Subcutaneous abdominal adipose tissue (tissue), 5 donors: ENCODE results near the gene ROR2.

ENCODE experiments used
- H3K27ac ChIP-seq: one replicate; pipeline ENCODE4 v1.7.0; 2013; ENCODE audit warnings: low read depth, mild to moderate bottlenecking, inconsistent platforms, low read length, moderate library complexity
- H3K27me3 ChIP-seq, 5 donors: one replicate each; pipeline ENCODE4 v1.7.0; 2013; ENCODE audit warnings: low read length in 5 of 5, inconsistent platforms in 1 of 5; ENCODE audit not compliant: control insufficient read depth in 5 of 5, insufficient read depth in 4 of 5
- H3K36me3 ChIP-seq, 5 donors: one replicate each; pipeline ENCODE4 v1.7.0; 2013; ENCODE audit warnings: low read length in 5 of 5; ENCODE audit not compliant: control insufficient read depth in 5 of 5, insufficient read depth in 5 of 5
- H3K4me1 ChIP-seq, 5 donors: one replicate each; pipeline ENCODE4 v1.7.0; 2013; ENCODE audit warnings: low read length in 5 of 5, mild to moderate bottlenecking in 3 of 5, moderate library complexity in 1 of 5; ENCODE audit not compliant: control insufficient read depth in 5 of 5, insufficient read depth in 5 of 5
- H3K4me3 ChIP-seq, 5 donors: one replicate each; pipeline ENCODE4 v1.7.0; 2013; ENCODE audit warnings: low read length in 5 of 5, low read depth in 1 of 5
- H3K9ac ChIP-seq, 5 donors: one replicate each; pipeline ENCODE4 v1.7.0; 2013; ENCODE audit warnings: low read length in 5 of 5, mild to moderate bottlenecking in 4 of 5, moderate library complexity in 3 of 5
- H3K9me3 ChIP-seq, 5 donors: one replicate each; pipeline ENCODE4 v1.7.0; 2013; ENCODE audit warnings: low read length in 5 of 5; ENCODE audit not compliant: control insufficient read depth in 5 of 5
- donor health status: healthy.
- donor health status: healthy.
- donor health status: healthy.
- donor health status: healthy.
- donor health status: healthy.

Gene ROR2

GRCh38 chr9:91817106-91817492 lies 132.9 kb downstream of the ROR2 start:
- no peak overlapping the region for H3K4me3 ChIP-seq
- no peaks in the 10 kb centered on the region for H3K36me3 ChIP-seq
- peaks cover 0 to 11% (median 8%) of the 10 kb centered on the region in 5 donors for H3K4me1 ChIP-seq
- peaks cover 0 to 5% (median 0%) of the 10 kb centered on the region in 5 donors for H3K27me3 ChIP-seq
- H3K9me3 ChIP-seq = peaks cover 0 to 4% (median 0%) of the 10 kb centered on the region in 5 donors
- no peak overlapping the region for H3K27ac ChIP-seq
- no peak overlapping the region for H3K9ac ChIP-seq

GRCh38 chr9:91816356-91816755 lies 133.7 kb downstream of the ROR2 start:
- H3K36me3 ChIP-seq = no peaks in the 10 kb centered on the region
- H3K27ac ChIP-seq = no peak overlapping the region
- peaks cover 0 to 5% (median 0%) of the 10 kb centered on the region in 5 donors for H3K27me3 ChIP-seq
- no peaks in the 10 kb centered on the region for H3K9me3 ChIP-seq
- no peak overlapping the region for H3K4me3 ChIP-seq
- peaks cover 0 to 11% (median 8%) of the 10 kb centered on the region in 5 donors for H3K4me1 ChIP-seq
- H3K9ac ChIP-seq = no peak overlapping the region

GRCh38 chr9:91815896-91816295 lies 134.1 kb downstream of the ROR2 start:
- Histone ChIP-seq H3K9ac (no peak overlapping the region), H3K36me3 (no peaks in the 10 kb centered on the region), H3K27me3 (peaks cover 0 to 5% (median 0%) of the 10 kb centered on the region in 5 donors), H3K9me3 (no peaks in the 10 kb centered on the region), H3K27ac (no peak overlapping the region), H3K4me3 (no peak overlapping the region), H3K4me1 (peaks cover 0 to 11% (median 8%) of the 10 kb centered on the region in 5 donors)

GRCh38 chr9:91814753-91815152 lies 135.3 kb downstream of the ROR2 start:
- H3K9ac ChIP-seq = no peak overlapping the region
- H3K9me3 ChIP-seq = no peaks in the 10 kb centered on the region
- H3K4me3 ChIP-seq = no peak overlapping the region
- peaks cover 0 to 11% (median 8%) of the 10 kb centered on the region in 5 donors for H3K4me1 ChIP-seq
- H3K36me3 ChIP-seq = no peaks in the 10 kb centered on the region
- peaks cover 0 to 7% (median 0%) of the 10 kb centered on the region in 5 donors for H3K27me3 ChIP-seq
- no peak overlapping the region for H3K27ac ChIP-seq

- Histone ChIP-seq H3K27me3 (peaks cover 0 to 11% (median 0%) of the 10 kb centered on the region in 5 donors), H3K4me3 (no peak overlapping the region), H3K9me3 (no peaks in the 10 kb centered on the region), H3K9ac (no peak overlapping the region), H3K27ac (no peak overlapping the region), H3K36me3 (no peaks in the 10 kb centered on the region), H3K4me1 (peaks cover 0 to 11% (median 8%) of the 10 kb centered on the region in 5 donors)
Observed at GRCh38 chr9:91814201-91814600, 135.8 kb downstream of the ROR2 start.

GRCh38 chr9:91813176-91813795 lies 136.7 kb downstream of the ROR2 start:
- no peak overlapping the region for H3K27ac ChIP-seq
- no peaks in the 10 kb centered on the region for H3K9me3 ChIP-seq
- H3K27me3 ChIP-seq = peaks cover 0 to 11% (median 0%) of the 10 kb centered on the region in 5 donors
- no peak overlapping the region for H3K9ac ChIP-seq
- no peak overlapping the region for H3K4me3 ChIP-seq
- peaks cover 0 to 11% (median 8%) of the 10 kb centered on the region in 5 donors for H3K4me1 ChIP-seq
- H3K36me3 ChIP-seq = no peaks in the 10 kb centered on the region

- Histone ChIP-seq H3K9me3 (no peaks in the 10 kb centered on the region), H3K4me3 (no peak overlapping the region), H3K4me1 (peaks cover 0 to 1% (median 0%) of the 10 kb centered on the region in 5 donors)
Observed at GRCh38 chr9:91812191-91812590, 137.8 kb downstream of the ROR2 start.

GRCh38 chr9:91811024-91811909 lies 138.8 kb downstream of the ROR2 start:
- H3K4me1 ChIP-seq = no peaks in the 10 kb centered on the region
- H3K27me3 ChIP-seq = peaks cover 0 to 7% (median 0%) of the 10 kb centered on the region in 5 donors
- H3K9ac ChIP-seq = no peak overlapping the region
- no peaks in the 10 kb centered on the region for H3K36me3 ChIP-seq
- H3K27ac ChIP-seq = no peak overlapping the region
- no peaks in the 10 kb centered on the region for H3K9me3 ChIP-seq
- no peak overlapping the region for H3K4me3 ChIP-seq

More at GRCh38 chr9:91812191-91812590, 137.8 kb downstream of the ROR2 start:
- H3K36me3 ChIP-seq = no peaks in the 10 kb centered on the region
- no peak overlapping the region for H3K27ac ChIP-seq
- H3K27me3 ChIP-seq = peaks cover 0 to 10% (median 0%) of the 10 kb centered on the region in 5 donors
- no peak overlapping the region for H3K9ac ChIP-seq

GRCh38 chr9:91810286-91810905 lies 139.6 kb downstream of the ROR2 start:
- H3K36me3 ChIP-seq = no peaks in the 10 kb centered on the region
- no peak overlapping the region for H3K4me3 ChIP-seq
- no peak overlapping the region for H3K9ac ChIP-seq
- no peak overlapping the region for H3K27ac ChIP-seq
- no peaks in the 10 kb centered on the region for H3K4me1 ChIP-seq
- H3K27me3 ChIP-seq = peaks cover 0 to 7% (median 0%) of the 10 kb centered on the region in 5 donors
- H3K9me3 ChIP-seq = no peaks in the 10 kb centered on the region
